CD4-positive, alpha-beta T cell treated with Interleukin-4 for 1 hour (primary cell): Measurements from ENCODE around the gene PVR.
"Not testable (repeated sequence)": the region's sequence is repeated elsewhere in the genome, so short reads cannot be mapped to it uniquely, and the experiment has no call there.

ENCODE experiments used
- DNase-seq, 2 donors: peaks; one replicate each; pipeline ENCODE4 v3.0.0-alpha.2; 2020 to 2022

PVR gene

GRCh38 chr19:44643605-44644401, at the start of gene PVR:
Gene PVR, plus strand, starts transcription at chr19:44643910. Its CDS starts 187 bp downstream, at chr19:44644097.
- DNase-seq = peak; percentile 5 to 26

GRCh38 chr19:44596428-44597130, 47.1 kb upstream of the PVR start:
- no peak for DNase-seq

GRCh38 chr19:44597131-44597491, 46.6 kb upstream of the PVR start:
- no peak for DNase-seq

- no peak for DNase-seq
Observed at GRCh38 chr19:44598355-44598754, 45.4 kb upstream of the PVR start.

- DNase-seq = no peak
Observed at GRCh38 chr19:44598880-44599279, 44.8 kb upstream of the PVR start.

GRCh38 chr19:44600466-44600865, 43.2 kb upstream of the PVR start:
- no peak for DNase-seq

GRCh38 chr19:44602081-44602480, 41.6 kb upstream of the PVR start:
- no peak for DNase-seq

GRCh38 chr19:44603201-44603945, 40.3 kb upstream of the PVR start:
- DNase-seq = no peak

- DNase-seq = no peak
Observed at GRCh38 chr19:44604241-44604640, 39.5 kb upstream of the PVR start.

- no peak for DNase-seq
Observed at GRCh38 chr19:44605547-44605946, 38.2 kb upstream of the PVR start.

GRCh38 chr19:44607049-44607448, 36.7 kb upstream of the PVR start:
- peak in 1 of 2 donors; percentile 12 for DNase-seq

- DNase-seq = no peak
Observed at GRCh38 chr19:44607917-44608316, 35.8 kb upstream of the PVR start.

- no peak for DNase-seq
Observed at GRCh38 chr19:44608391-44608821, 35.3 kb upstream of the PVR start.

- no peak for DNase-seq
Observed at GRCh38 chr19:44609219-44609618, 34.5 kb upstream of the PVR start.

GRCh38 chr19:44610497-44610896, 33.2 kb upstream of the PVR start:
- not testable (repeated sequence) for DNase-seq

GRCh38 chr19:44611812-44612295, 31.9 kb upstream of the PVR start:
- DNase-seq = no peak

- no peak for DNase-seq
Observed at GRCh38 chr19:44613295-44614178, 30.2 kb upstream of the PVR start, which contains the start of gene IGSF23. Gene IGSF23, plus strand, starts transcription at chr19:44613563. Its CDS starts 83 bp downstream, at chr19:44613646.

- no peak for DNase-seq
Observed at GRCh38 chr19:44614313-44614712, 29.4 kb upstream of the PVR start.

GRCh38 chr19:44615863-44616247, 27.9 kb upstream of the PVR start:
- DNase-seq = no peak

GRCh38 chr19:44617110-44617880, 26.4 kb upstream of the PVR start:
- DNase-seq = no peak

GRCh38 chr19:44618640-44619357, 24.9 kb upstream of the PVR start:
- DNase-seq = no peak
